ENCODE results near the gene ATP9B. TPM values are rescaled to one million over a fixed set of nuclear protein-coding genes. Genes with fewer than 3 reads are reported as not detected.
"Not testable (repeated sequence)": the region's sequence is repeated elsewhere in the genome, so short reads cannot be mapped to it uniquely, and the experiment has no call there.

The ATP9B gene
- total RNA-seq, 1 experiment from 2014 or later: 25.5 TPM

DNA sequence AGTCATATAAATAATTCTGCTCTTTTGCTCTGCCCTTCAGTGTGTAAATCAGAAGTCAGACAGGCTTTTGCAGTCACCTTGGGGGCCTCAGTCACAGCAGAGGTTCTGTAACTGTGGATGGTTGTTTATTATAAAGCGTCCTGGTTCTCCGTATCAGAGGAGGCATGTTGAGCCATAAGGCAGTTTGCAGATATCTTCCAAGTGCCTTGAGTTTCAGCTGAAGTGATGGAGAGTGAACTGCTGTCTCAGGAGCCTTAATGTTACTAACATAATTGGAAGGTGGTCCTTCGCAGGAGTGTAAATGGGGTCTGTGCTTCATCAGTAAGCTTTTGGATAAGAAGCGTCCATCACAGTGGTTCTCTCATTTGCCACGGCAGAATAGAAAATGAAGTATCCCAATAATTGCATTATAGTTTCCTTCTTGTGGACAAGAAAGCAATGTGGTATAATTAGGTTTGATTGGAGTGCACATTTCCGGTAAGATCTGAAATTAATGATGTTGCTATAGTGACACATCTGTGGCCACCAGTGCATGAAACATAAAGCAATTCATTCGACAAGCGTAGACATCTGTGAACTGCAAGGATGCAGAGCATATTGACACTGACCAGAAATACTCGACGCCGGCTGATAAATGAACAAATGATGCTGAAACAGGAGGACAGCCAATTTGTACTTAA, 214.1 kb downstream of the ATP9B start:
- ChIA-PET POLR2A (interaction anchor here (0.6 kb wide), 1 partner anchor 818 kb away, joined by 3 read pairs; no protein-coding TSS in a partner anchor), CTCF (no interaction called here)
- no peak overlapping the region for H3K4me3 Mint-ChIP-seq (ENCODE audit: unreplicated experiment)
- intact Hi-C loops (cut with micrococcal nuclease): no loop called here
- H3K27ac Mint-ChIP-seq (ENCODE audit: low read depth, unreplicated experiment): no peak overlapping the region
- peaks cover 5% of the 10 kb centered on the region for H3K36me3 Mint-ChIP-seq (ENCODE audit: insufficient read depth, unreplicated experiment)
- no peak for TF ChIP-seq CTCF (IDR thresholded peaks at IDR 0.05; ENCODE audit: unreplicated experiment)
- DNase-seq (ENCODE audit: unreplicated experiment): no peak
- no peaks in the 10 kb centered on the region for H3K4me1 Mint-ChIP-seq (ENCODE audit: insufficient read depth, unreplicated experiment)
- H3K27me3 Mint-ChIP-seq (ENCODE audit: insufficient read depth, unreplicated experiment): no peaks in the 10 kb centered on the region
- BruUV-seq (replicated peaks): no TSS peak
- H3K9me3 Mint-ChIP-seq (ENCODE audit: unreplicated experiment): no peaks in the 10 kb centered on the region

DNA sequence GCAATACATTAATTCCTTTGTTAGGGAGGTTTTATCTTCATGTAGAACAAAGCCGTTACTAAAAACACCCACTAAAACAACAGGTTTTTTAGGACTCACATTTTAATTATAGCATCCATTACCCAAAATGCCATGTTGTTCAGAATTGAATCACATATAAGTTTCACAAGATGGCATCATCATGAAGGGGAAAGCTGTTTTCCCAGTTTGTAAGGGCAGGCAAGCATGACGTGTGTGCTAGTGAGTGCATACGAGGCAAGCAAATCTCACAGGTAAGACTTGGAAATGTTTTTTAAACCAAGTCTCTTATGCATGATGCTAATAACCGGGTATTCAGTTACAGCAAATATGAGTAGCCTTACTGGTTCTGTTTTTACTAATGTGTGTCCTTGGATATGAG, 214.7 kb downstream of the ATP9B start:
- Mint-ChIP-seq H3K27me3 (ENCODE audit: insufficient read depth, unreplicated experiment) (no peaks in the 10 kb centered on the region), H3K4me1 (ENCODE audit: insufficient read depth, unreplicated experiment) (no peaks in the 10 kb centered on the region), H3K27ac (ENCODE audit: low read depth, unreplicated experiment) (no peak overlapping the region), H3K36me3 (ENCODE audit: insufficient read depth, unreplicated experiment) (peaks cover 5% of the 10 kb centered on the region), H3K4me3 (ENCODE audit: unreplicated experiment) (no peak overlapping the region), H3K9me3 (ENCODE audit: unreplicated experiment) (no peaks in the 10 kb centered on the region)
- DNase-seq (ENCODE audit: unreplicated experiment): no peak
- ChIA-PET CTCF (no interaction called here), POLR2A (interaction anchor here (0.6 kb wide), 1 partner anchor 818 kb away, joined by 3 read pairs; no protein-coding TSS in a partner anchor)
- BruUV-seq (replicated peaks): no TSS peak
- TF ChIP-seq CTCF (IDR thresholded peaks at IDR 0.05; ENCODE audit: unreplicated experiment): no peak
- intact Hi-C loops (cut with micrococcal nuclease): no loop called here

- not testable (repeated sequence) for H3K4me3 Mint-ChIP-seq (ENCODE audit: unreplicated experiment); BruUV-seq (replicated peaks)
These were observed 216.0 kb downstream of the ATP9B start for GRCh38 chr18:79285191-79285590.

DNA sequence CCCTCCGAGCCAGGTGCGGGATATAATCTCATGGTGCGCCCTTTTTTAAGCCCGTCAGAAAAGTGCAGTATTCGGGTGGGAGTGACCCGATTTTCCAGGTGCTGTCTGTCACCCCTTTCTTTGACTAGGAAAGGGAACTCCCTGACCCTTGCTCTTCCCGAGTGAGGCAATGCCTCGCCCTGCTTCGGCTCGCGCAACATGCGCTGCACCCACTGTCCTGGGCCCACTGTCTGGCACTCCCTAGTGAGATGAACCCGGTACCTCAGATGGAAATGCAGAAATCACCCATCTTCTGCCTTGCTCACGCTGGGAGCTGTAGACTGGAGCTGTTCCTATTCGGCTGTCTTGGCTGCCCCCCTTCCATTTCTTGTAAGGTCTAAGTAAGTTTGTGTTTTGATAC, 221.2 kb downstream of the ATP9B start:
- CTCF ChIA-PET; H3K36me3 Mint-ChIP-seq (ENCODE audit: insufficient read depth, unreplicated experiment); H3K27ac Mint-ChIP-seq (ENCODE audit: low read depth, unreplicated experiment); H3K4me3 Mint-ChIP-seq (ENCODE audit: unreplicated experiment); H3K27me3 Mint-ChIP-seq (ENCODE audit: insufficient read depth, unreplicated experiment); BruUV-seq (replicated peaks); DNase-seq (ENCODE audit: unreplicated experiment); H3K4me1 Mint-ChIP-seq (ENCODE audit: insufficient read depth, unreplicated experiment); POLR2A ChIA-PET; intact Hi-C loops (cut with micrococcal nuclease); H3K9me3 Mint-ChIP-seq (ENCODE audit: unreplicated experiment): not testable (repeated sequence)

More at GRCh38 chr18:79285191-79285590, 216.0 kb downstream of the ATP9B start:
- H3K27me3 Mint-ChIP-seq (ENCODE audit: insufficient read depth, unreplicated experiment); intact Hi-C loops (cut with micrococcal nuclease); H3K36me3 Mint-ChIP-seq (ENCODE audit: insufficient read depth, unreplicated experiment); H3K27ac Mint-ChIP-seq (ENCODE audit: low read depth, unreplicated experiment); H3K4me1 Mint-ChIP-seq (ENCODE audit: insufficient read depth, unreplicated experiment); CTCF ChIA-PET; H3K9me3 Mint-ChIP-seq (ENCODE audit: unreplicated experiment); DNase-seq (ENCODE audit: unreplicated experiment); POLR2A ChIA-PET: not testable (repeated sequence)

DNA sequence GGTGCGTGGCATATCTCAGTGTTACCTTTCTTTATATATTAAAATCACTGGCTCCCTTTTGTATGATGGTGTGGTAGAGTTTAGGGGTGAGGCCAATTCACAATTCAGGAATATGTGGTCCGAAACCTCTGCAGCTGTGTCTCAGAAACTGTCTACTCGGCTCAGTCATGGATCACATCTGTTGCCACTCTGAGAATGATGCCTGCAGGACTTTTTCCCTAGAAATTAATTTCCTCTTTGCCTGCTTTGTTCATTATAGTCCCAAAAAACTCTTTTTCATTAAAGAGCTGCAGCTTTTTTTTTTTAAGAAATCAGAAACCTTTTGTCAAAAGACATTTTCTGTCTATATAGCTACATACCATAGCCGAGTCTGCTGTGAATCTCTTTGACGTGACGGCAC, 221.7 kb downstream of the ATP9B start:
- no peak for TF ChIP-seq CTCF (IDR thresholded peaks at IDR 0.05; ENCODE audit: unreplicated experiment)
- Mint-ChIP-seq H3K9me3 (ENCODE audit: unreplicated experiment) (no peaks in the 10 kb centered on the region), H3K36me3 (ENCODE audit: insufficient read depth, unreplicated experiment) (peaks cover 7% of the 10 kb centered on the region), H3K4me1 (ENCODE audit: insufficient read depth, unreplicated experiment) (no peaks in the 10 kb centered on the region), H3K4me3 (ENCODE audit: unreplicated experiment) (no peak overlapping the region), H3K27ac (ENCODE audit: low read depth, unreplicated experiment) (no peak overlapping the region), H3K27me3 (ENCODE audit: insufficient read depth, unreplicated experiment) (no peaks in the 10 kb centered on the region)
- intact Hi-C loops (cut with micrococcal nuclease): no loop called here
- DNase-seq (ENCODE audit: unreplicated experiment): no peak
- POLR2A ChIA-PET: no interaction called here
- no TSS peak for BruUV-seq (replicated peaks)
- CTCF ChIA-PET: no interaction called here
